ENCODE data around the gene METTL9. TPM values are rescaled to one million over a fixed set of nuclear protein-coding genes. Genes with fewer than 3 reads are reported as not detected.
A peak's percentile ranks its signal among the peaks of the same experiment; 100 is the strongest.

METTL9 gene
- total and polyA plus RNA-seq, 9 of the 15 experiments (the other 6 are each of a cell fraction or from before 2014, with no cell fraction given) = 12.2 to 107 (median 79.1) TPM

DNA sequence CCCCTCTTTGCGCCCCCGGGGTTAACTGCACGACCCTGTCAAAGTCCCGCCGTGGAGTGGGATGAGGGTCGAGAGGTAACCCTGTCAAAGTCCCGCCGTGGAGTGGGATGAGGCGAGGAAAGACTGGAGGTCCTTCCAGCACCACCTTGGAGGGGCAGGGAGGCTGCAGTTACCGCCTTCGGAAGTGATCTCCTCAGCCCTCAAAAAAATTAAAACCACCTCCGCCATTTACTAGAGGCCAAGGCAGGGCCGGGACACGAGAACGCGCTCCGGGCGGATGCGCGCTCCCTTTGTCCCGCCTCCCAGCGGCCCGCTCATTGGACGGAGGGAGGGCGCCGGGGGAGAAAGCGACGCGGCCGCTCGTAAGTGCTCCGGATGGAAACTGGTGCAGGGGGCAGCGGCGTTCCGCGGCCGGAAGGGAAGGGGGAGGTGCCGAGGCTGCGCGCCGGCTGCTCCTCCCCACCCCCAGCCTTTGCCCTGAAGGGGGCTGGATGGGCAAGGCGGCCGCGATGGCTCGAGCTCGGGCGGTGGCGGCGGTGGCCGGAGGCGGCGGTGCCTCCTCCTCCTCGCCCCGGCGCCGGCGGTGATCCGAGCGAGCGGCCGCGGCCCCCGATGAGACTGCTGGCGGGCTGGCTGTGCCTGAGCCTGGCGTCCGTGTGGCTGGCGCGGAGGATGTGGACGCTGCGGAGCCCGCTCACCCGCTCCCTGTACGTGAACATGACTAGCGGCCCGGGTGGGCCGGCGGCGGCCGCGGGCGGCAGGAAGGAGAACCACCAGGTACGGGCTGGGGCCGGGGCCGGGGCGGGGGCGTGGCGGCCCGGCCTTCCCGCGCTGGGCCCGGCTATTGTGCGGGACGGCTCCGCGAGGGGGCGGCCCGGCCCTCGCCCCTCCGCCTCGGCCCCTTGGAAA lies at the start of gene METTL9 (continued):
- TF ChIP-seq, protein P1, sequence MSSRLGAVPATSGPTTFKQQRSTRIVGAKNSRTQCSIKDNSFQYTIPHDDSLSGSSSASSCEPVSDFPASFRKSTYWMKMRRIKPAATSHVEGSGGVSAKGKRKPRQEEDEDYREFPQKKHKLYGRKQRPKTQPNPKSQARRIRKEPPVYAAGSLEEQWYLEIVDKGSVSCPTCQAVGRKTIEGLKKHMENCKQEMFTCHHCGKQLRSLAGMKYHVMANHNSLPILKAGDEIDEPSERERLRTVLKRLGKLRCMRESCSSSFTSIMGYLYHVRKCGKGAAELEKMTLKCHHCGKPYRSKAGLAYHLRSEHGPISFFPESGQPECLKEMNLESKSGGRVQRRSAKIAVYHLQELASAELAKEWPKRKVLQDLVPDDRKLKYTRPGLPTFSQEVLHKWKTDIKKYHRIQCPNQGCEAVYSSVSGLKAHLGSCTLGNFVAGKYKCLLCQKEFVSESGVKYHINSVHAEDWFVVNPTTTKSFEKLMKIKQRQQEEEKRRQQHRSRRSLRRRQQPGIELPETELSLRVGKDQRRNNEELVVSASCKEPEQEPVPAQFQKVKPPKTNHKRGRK (tag; IDR thresholded peaks at IDR 0.05) = no peak
- TF ChIP-seq, protein P2, sequence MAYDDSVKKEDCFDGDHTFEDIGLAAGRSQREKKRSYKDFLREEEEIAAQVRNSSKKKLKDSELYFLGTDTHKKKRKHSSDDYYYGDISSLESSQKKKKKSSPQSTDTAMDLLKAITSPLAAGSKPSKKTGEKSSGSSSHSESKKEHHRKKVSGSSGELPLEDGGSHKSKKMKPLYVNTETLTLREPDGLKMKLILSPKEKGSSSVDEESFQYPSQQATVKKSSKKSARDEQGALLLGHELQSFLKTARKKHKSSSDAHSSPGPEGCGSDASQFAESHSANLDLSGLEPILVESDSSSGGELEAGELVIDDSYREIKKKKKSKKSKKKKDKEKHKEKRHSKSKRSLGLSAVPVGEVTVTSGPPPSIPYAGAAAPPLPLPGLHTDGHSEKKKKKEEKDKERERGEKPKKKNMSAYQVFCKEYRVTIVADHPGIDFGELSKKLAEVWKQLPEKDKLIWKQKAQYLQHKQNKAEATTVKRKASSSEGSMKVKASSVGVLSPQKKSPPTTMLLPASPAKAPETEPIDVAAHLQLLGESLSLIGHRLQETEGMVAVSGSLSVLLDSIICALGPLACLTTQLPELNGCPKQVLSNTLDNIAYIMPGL (CRISPR knock-in tag; IDR thresholded peaks at IDR 0.05) = peak; percentile 89
- TF ChIP-seq RHOXF2B (CRISPR knock-in tag; conservative IDR thresholded peaks at IDR 0.05) (0 out of 2 replicates have a peak, but pooled peaks have one; percentile 44), ERF (CRISPR knock-in tag; IDR thresholded peaks at IDR 0.05) (no peak), ZNF384 (IDR thresholded peaks at IDR 0.05; ENCODE audit: low read depth, low read length) (peak; percentile 44; the same call in 1 of the 2 replicates), ARHGAP35 (IDR thresholded peaks at IDR 0.05; ENCODE audit: partially characterized antibody) (no peak), POU5F1 (IDR thresholded peaks at IDR 0.05; ENCODE audit: borderline replicate concordance, low read depth, low read length, partially characterized antibody) (no peak), CBX3 (IDR thresholded peaks at IDR 0.05; ENCODE audit: borderline replicate concordance in 1 of 2, low read length in 2 of 2) (peak in 1 of 2 experiments; percentile 76; a peak in 1 of 3 replicates), MECOM (CRISPR knock-in tag; IDR thresholded peaks at IDR 0.05) (no peak), RAD21 (CRISPR knock-in tag; conservative IDR thresholded peaks at IDR 0.05 in 1 of 2, IDR thresholded peaks at IDR 0.05 in 1 of 2) (no peak), HMG20B (CRISPR knock-in tag; IDR thresholded peaks at IDR 0.05) (no peak), CHD1 (IDR thresholded peaks at IDR 0.05; ENCODE audit: low read length) (no peak), GATA2 (CRISPR knock-in tag; IDR thresholded peaks at IDR 0.05) (no peak), MIER1 (IDR thresholded peaks at IDR 0.05; ENCODE audit: low read depth) (no peak), ZNF551 (CRISPR knock-in tag; IDR thresholded peaks at IDR 0.05) (no peak), ZNF316 (IDR thresholded peaks at IDR 0.05) (no peak), E2F1 (CRISPR knock-in tag; IDR thresholded peaks at IDR 0.05) (no peak)
- TF ChIP-seq, protein P3, sequence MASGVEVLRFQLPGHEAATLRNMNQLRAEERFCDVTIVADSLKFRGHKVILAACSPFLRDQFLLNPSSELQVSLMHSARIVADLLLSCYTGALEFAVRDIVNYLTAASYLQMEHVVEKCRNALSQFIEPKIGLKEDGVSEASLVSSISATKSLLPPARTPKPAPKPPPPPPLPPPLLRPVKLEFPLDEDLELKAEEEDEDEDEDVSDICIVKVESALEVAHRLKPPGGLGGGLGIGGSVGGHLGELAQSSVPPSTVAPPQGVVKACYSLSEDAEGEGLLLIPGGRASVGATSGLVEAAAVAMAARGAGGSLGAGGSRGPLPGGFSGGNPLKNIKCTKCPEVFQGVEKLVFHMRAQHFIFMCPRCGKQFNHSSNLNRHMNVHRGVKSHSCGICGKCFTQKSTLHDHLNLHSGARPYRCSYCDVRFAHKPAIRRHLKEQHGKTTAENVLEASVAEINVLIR (CRISPR knock-in tag; IDR thresholded peaks at IDR 0.05) = peak; percentile 56

Measured in K562 (cell line).